Measurements from ENCODE around the gene DLG2. TPM values are rescaled to one million over a fixed set of nuclear protein-coding genes. Genes with fewer than 3 reads are reported as not detected.

DLG2 gene
- total and polyA plus RNA-seq, 2 of the 4 experiments (the other 2 are of a cell fraction) = 0.31 to 0.36 TPM

- TF ChIP-seq POLR2A (IDR thresholded peaks at IDR 0.05; ENCODE audit: low read depth, low read length) (peak; percentile 79; the same call in 1 of the 2 replicates), RFX5 (IDR thresholded peaks at IDR 0.05; ENCODE audit: low read depth, low read length) (no peak), SMC3 (IDR thresholded peaks at IDR 0.05; ENCODE audit: low read depth, low read length) (no peak), BHLHE40 (IDR thresholded peaks at IDR 0.05; ENCODE audit: low read depth, low read length) (peak; percentile 77), MXI1 (IDR thresholded peaks at IDR 0.05; ENCODE audit: borderline replicate concordance, low read depth, low read length) (peak; percentile 69; the same call in 1 of the 2 replicates), USF2 (IDR thresholded peaks at IDR 0.05; ENCODE audit: low read depth, low read length) (peak; percentile 76)
- no peaks in the 10 kb centered on the region for H3K9me1 ChIP-seq (ENCODE audit: insufficient read depth, low read length)
- peak within 1 kb of the TSS; percentile 64 for H2BK120ac ChIP-seq (ENCODE audit: low read depth, low read length)
- peaks cover 16 to 39% of the 10 kb centered on the region in 2 experiments for H3K79me1 ChIP-seq (ENCODE audit: low read depth in 1 of 2, low read length in 2 of 2)
- peak within 1 kb of the TSS; percentile 6; the same call in 1 of the 3 replicates for H2BK15ac ChIP-seq (ENCODE audit: low read depth, low read length)
- H3K18ac ChIP-seq (ENCODE audit: low read depth, low read length) = peak within 1 kb of the TSS; percentile 52; the same call in 1 of the 2 replicates
- H4K5ac ChIP-seq (ENCODE audit: low read depth, low read length) = peak within 1 kb of the TSS; percentile 93
- intact Hi-C loops (cut with micrococcal nuclease) = no loop called here
- DNase-seq (peak; percentile 75), ATAC-seq (ENCODE audit: low read depth) (peak; percentile 99)
- peak within 1 kb of the TSS; percentile 44 for H2AK5ac ChIP-seq (ENCODE audit: low read depth, low read length)
- H3K27ac ChIP-seq (ENCODE audit: insufficient read depth, low read length) = peak within 1 kb of the TSS; percentile 75
- peak within 1 kb of the TSS; percentile 86; the same call in 1 of the 2 replicates for H3K23ac ChIP-seq (ENCODE audit: low read depth, low read length)
- WGBS, 2 experiments (ENCODE audit: extremely low coverage in 2 of 2, insufficient read length in 1 of 2) = 0% methylated on average over 1 of the region's 33 CpGs; no CpG with 5 or more reads in 1 of the 2 experiments
- no peaks in the 10 kb centered on the region for H3K4me1 ChIP-seq (ENCODE audit: control insufficient read depth, insufficient read depth, low read length)
- ChIA-PET CTCF (interaction anchor here (0.7 kb wide), 1 partner anchor 14 kb away, joined by 3 read pairs; no protein-coding TSS in a partner anchor), POLR2A (ENCODE audit: unreplicated experiment) (interaction anchor here (0.8 kb wide), 1 partner anchor 8 kb away, joined by 3 read pairs; no protein-coding TSS in a partner anchor)
- H3K9me3 ChIP-seq (ENCODE audit: control insufficient read depth, insufficient read depth, low read length) = no peaks in the 10 kb centered on the region
- H2AFZ ChIP-seq (replicated peaks; ENCODE audit: low read length, poor library complexity) = peak within 1 kb of the TSS; percentile 94
- peak within 1 kb of the TSS; percentile 98 for H4K8ac ChIP-seq (ENCODE audit: low read depth in 2 of 2, low read length in 2 of 2)
- H4K20me1 ChIP-seq (ENCODE audit: insufficient read depth, low read length) = no peaks in the 10 kb centered on the region
- peak within 1 kb of the TSS; percentile 89 for H3K4me3 ChIP-seq (ENCODE audit: insufficient read depth, low read depth, low read length)
- H4K91ac ChIP-seq (ENCODE audit: insufficient read depth, low read depth, low read length) = peak within 1 kb of the TSS; percentile 77
- peak within 1 kb of the TSS; percentile 84 for H3K4me2 ChIP-seq (ENCODE audit: low read depth, low read length)
- peak within 1 kb of the TSS; percentile 91 for H3K14ac ChIP-seq (replicated peaks; ENCODE audit: low read depth, low read length)
- peak within 1 kb of the TSS; percentile 87 for H3K9ac ChIP-seq (ENCODE audit: low read depth, low read length)
- no peak within 1 kb of the TSS for H2BK20ac ChIP-seq (ENCODE audit: low read depth, low read length)
- H2AK9ac ChIP-seq (replicated peaks; ENCODE audit: low read depth, low read length, poor library complexity) = no peak within 1 kb of the TSS
- in situ Hi-C loops (cut with MboI; ENCODE audit: low sequenced_read_pairs) = no loop called here
- H3K27me3 ChIP-seq (ENCODE audit: control insufficient read depth, insufficient read depth, low read length) = no peaks in the 10 kb centered on the region
- peak within 1 kb of the TSS; percentile 73 for H2BK5ac ChIP-seq (ENCODE audit: low read depth, low read length, poor library complexity, severe bottlenecking)
- peak within 1 kb of the TSS; percentile 83 for H3K4ac ChIP-seq (ENCODE audit: low read depth, low read length)
- peak within 1 kb of the TSS; percentile 88 for H3K56ac ChIP-seq (ENCODE audit: extremely low read depth, insufficient read depth, low read length)
- peaks cover 2% of the 10 kb centered on the region for H3K36me3 ChIP-seq (ENCODE audit: control insufficient read depth, insufficient read depth, low read length)
- dilution Hi-C loops (cut with HindIII; ENCODE audit: low sequenced_read_pairs, unreplicated experiment) = no loop called here
- no TSS peak for BruUV-seq (replicated peaks)
Measured at GRCh38 chr11:85647604-85648299, 20.6 kb upstream of the DLG2 start, which contains the start of gene TMEM126A. Gene TMEM126A, plus strand, starts transcription at chr11:85647967. Its CDS starts 2,289 bp downstream, at chr11:85650256.

All from IMR-90 (cell line).